ENCODE results near the gene FYTTD1. TPM values are rescaled to one million over a fixed set of nuclear protein-coding genes. Genes with fewer than 3 reads are reported as not detected.
A peak's percentile ranks its signal among the peaks of the same experiment; 100 is the strongest.

Gene FYTTD1
- total RNA-seq, 1 donor from 2014 or later = 37.7 TPM

DNA sequence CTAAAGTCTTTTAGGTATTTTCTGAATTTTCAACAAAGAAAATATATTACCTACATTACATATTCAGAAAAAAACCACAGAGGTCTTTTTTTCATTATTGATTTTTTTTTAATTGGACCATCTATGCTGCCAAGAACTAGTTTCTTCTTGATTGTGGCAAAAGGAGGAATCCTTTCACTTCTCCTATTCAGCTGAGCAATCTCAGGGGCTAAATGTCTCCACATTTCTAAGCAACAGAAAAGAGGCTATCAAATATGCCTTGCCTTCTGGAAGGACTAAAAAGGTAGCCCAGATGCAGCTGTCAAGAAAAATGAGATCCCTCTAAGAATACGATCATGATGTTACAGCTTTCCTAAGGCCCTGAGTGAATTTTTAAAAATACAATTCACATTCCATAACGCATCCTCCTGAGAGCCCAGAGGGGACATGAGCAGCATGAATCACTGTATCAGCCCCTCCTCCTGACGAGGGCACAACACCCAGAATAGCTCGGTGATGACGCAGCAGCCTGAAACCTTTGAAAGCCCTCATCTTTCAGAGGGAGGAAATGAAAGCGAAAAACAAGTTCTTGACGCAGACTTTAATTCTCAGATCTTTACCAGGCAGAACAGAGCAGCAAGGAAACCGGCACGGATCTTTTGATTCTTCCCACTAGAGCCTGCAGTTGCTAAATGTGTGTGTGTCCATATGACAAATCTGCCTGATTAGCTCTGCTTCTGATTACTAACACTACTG lies 37.5 kb upstream of the FYTTD1 start:
- intact Hi-C loops (cut with DNase I) = no loop called here
- Histone ChIP-seq H3K4me3 (peak overlapping the region; percentile 43), H3K27me3 (ENCODE audit: low read depth) (no peaks in the 10 kb centered on the region), H3K4me1 (peaks cover 20% of the 10 kb centered on the region), H3K9me3 (no peaks in the 10 kb centered on the region), H3K36me3 (peaks cover 5% of the 10 kb centered on the region), H3K27ac (peak overlapping the region; percentile 90)
- TF ChIP-seq, protein P1, sequence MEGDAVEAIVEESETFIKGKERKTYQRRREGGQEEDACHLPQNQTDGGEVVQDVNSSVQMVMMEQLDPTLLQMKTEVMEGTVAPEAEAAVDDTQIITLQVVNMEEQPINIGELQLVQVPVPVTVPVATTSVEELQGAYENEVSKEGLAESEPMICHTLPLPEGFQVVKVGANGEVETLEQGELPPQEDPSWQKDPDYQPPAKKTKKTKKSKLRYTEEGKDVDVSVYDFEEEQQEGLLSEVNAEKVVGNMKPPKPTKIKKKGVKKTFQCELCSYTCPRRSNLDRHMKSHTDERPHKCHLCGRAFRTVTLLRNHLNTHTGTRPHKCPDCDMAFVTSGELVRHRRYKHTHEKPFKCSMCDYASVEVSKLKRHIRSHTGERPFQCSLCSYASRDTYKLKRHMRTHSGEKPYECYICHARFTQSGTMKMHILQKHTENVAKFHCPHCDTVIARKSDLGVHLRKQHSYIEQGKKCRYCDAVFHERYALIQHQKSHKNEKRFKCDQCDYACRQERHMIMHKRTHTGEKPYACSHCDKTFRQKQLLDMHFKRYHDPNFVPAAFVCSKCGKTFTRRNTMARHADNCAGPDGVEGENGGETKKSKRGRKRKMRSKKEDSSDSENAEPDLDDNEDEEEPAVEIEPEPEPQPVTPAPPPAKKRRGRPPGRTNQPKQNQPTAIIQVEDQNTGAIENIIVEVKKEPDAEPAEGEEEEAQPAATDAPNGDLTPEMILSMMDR (IDR thresholded peaks at IDR 0.05) = no peak
- DNase-seq (peak; percentile 87), ATAC-seq (peak; percentile 99)

DNA sequence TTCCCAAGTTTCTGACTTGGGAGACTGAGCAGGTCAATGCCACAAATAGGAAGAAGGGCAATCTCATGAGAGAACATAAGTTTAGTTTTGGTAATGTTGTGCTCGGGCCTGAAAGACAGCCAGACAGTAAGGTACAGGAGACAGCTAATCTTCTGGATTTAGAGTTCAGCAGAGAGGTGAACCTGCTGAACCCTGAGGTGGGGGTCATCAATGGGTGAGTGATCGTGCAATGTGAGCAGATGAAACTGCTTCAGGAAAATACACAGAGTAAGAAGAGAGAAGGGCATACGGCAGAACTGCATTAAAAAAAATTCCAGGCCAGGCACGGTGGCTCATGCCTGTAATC lies 36.2 kb upstream of the FYTTD1 start:
- Histone ChIP-seq H3K36me3 (peaks cover 13% of the 10 kb centered on the region), H3K27me3 (ENCODE audit: low read depth) (no peaks in the 10 kb centered on the region), H3K4me1 (peaks cover 20% of the 10 kb centered on the region), H3K4me3 (no peak overlapping the region), H3K9me3 (no peaks in the 10 kb centered on the region), H3K27ac (peak overlapping the region; percentile 90)
- ATAC-seq (no peak), DNase-seq (no peak)
- TF ChIP-seq, protein P1 (IDR thresholded peaks at IDR 0.05) = no peak
- intact Hi-C loops (cut with DNase I) = no loop called here

DNA sequence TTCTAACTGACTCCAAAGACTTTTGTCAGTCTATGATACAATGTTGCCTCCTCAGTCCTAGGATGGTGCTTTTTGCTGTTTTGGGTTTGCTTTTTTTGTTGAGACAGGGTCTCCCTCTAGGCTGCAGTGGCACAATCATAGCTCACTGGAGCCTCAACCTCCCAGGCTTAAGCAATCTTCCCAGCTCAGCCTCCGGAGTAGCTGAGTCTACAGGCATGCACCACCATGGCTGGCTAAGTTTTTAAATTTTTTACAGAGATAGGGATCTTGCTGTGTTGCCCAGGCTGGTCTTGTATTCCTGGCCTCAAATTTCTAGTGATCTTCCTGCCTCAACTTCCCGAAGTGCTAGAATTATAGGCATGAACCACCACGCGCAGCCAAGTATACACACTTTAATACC lies 35.4 kb upstream of the FYTTD1 start:
- H3K36me3 ChIP-seq = peaks cover 13% of the 10 kb centered on the region
- intact Hi-C loops (cut with DNase I) = no loop called here
- H3K9me3 ChIP-seq = no peaks in the 10 kb centered on the region
- TF ChIP-seq, protein P1 (IDR thresholded peaks at IDR 0.05) = no peak
- DNase-seq = no peak
- no peak overlapping the region for H3K4me3 ChIP-seq
- H3K27me3 ChIP-seq (ENCODE audit: low read depth) = no peaks in the 10 kb centered on the region
- H3K4me1 ChIP-seq = peaks cover 20% of the 10 kb centered on the region
- no peak for ATAC-seq
- H3K27ac ChIP-seq = no peak overlapping the region

DNA sequence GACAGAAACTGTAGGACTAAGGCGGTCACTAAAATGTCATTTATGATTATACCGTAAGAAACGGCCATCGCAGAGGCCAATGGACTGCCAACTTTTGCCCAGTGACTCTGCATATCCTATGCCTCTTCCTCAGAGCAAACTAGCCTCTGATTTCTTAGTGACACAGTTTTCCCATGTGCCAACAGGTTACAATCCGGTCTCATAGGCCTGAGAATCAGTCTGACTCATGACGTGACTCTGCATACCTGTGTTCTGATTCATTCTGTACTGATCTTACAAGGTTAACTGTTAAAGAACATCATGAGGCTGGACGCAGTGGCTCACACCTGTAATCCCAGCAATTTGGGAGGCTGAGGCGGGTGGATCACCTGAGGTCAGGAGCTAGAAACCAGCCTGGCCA lies 30.8 kb upstream of the FYTTD1 start:
- H3K4me3 ChIP-seq = no peak overlapping the region
- H3K4me1 ChIP-seq = no peaks in the 10 kb centered on the region
- TF ChIP-seq, protein P1 (IDR thresholded peaks at IDR 0.05) = no peak
- H3K36me3 ChIP-seq = peaks cover 13% of the 10 kb centered on the region
- no peak overlapping the region for H3K27ac ChIP-seq
- ATAC-seq = peak; percentile 71 to 81
- no peaks in the 10 kb centered on the region for H3K27me3 ChIP-seq (ENCODE audit: low read depth)
- DNase-seq = no peak
- peaks cover 6% of the 10 kb centered on the region for H3K9me3 ChIP-seq
- intact Hi-C loops (cut with DNase I) = no loop called here

- DNase-seq (no peak), ATAC-seq (no peak)
- intact Hi-C loops (cut with DNase I) = no loop called here
Observed at GRCh38 chr3:197720694-197721093, 29.0 kb upstream of the FYTTD1 start.

More at GRCh38 chr3:197720694-197721093, 29.0 kb upstream of the FYTTD1 start:
- no peak overlapping the region for H3K4me3 ChIP-seq
- no peaks in the 10 kb centered on the region for H3K4me1 ChIP-seq
- peaks cover 13% of the 10 kb centered on the region for H3K36me3 ChIP-seq
- H3K27me3 ChIP-seq (ENCODE audit: low read depth) = no peaks in the 10 kb centered on the region
- peaks cover 6% of the 10 kb centered on the region for H3K9me3 ChIP-seq
- no peak overlapping the region for H3K27ac ChIP-seq
- TF ChIP-seq, protein P1 (IDR thresholded peaks at IDR 0.05) = no peak

All from lower lobe of right lung (tissue), 2 donors.